GM18517 (cell line): ENCODE results near the gene EPHA6.
"Not testable (repeated sequence)": the region's sequence is repeated elsewhere in the genome, so short reads cannot be mapped to it uniquely, and the experiment has no call there.

Experiments
- ATAC-seq: cut with Tn5 transposase; IDR thresholded peaks from one replicate; pipeline ENCODE4 v1.9.1; 2021; ENCODE audit warnings: mild to moderate bottlenecking, moderate library complexity; ENCODE audit not compliant: unreplicated experiment

The EPHA6 gene

GRCh38 chr3:97552186-97552585 lies 737.8 kb downstream of the EPHA6 start:
- ATAC-seq = no peak

GRCh38 chr3:97575742-97576141 lies 761.3 kb downstream of the EPHA6 start:
- no peak for ATAC-seq

GRCh38 chr3:97576221-97576620 lies 761.8 kb downstream of the EPHA6 start:
- no peak for ATAC-seq

GRCh38 chr3:97579365-97579764 lies 765.0 kb downstream of the EPHA6 start:
- ATAC-seq = no peak

DNA sequence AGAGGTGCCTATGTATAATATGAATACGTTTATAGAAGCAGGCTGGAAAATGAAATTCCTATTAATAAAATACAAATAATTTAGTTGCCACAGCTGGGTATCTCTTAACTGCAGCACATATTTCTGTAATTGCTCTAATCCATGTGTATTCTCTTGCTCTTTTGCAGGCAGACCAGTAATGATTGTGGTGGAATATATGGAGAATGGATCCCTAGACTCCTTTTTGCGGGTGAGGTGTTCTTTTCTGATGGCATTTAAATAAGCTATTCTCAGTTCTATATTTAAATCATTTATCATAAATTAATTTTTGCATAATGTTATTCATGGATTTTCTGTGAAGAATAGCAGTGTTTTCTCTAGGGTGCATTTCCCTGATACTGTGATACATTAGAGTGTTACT lies 796.2 kb downstream of the EPHA6 start:
- ATAC-seq = no peak

DNA sequence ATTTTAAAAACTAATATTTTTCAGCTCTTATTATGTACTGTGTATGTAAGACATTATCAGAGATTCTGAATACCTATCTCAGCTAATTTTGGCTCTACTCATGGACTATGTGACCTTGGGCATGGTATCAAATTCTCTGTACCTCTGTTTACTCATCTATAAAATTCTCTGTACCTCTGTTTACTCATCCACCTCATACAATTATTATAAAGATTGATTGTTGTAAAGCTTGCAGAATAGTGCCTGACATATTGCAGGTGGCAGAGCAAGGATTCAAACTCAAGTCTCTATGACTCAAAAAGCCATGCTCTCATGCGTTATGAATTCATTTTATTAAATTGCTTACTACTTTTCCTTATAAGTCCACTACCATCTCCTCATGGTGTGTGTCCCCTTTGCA lies 798.2 kb downstream of the EPHA6 start:
- no peak for ATAC-seq

DNA sequence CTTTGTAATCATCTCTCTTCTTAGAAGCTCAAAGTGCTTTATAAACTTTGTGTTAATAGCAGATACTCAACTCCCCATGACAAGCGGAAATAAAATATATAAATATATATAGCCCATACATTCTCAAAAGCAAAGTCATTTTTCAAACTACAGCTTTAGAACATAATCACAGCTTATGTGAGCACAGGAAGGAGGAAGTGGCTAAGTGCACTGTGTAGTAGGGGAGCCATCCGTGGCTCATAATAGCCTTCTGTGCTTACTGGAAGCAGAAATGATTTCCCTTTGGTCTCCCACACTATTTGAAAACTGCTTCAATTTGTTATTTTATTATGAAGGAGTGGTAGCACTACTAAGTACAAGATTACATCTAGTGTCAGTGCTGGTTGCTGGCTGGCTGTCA lies 798.7 kb downstream of the EPHA6 start:
- ATAC-seq = no peak

GRCh38 chr3:97620514-97620913 lies 806.1 kb downstream of the EPHA6 start:
- ATAC-seq = not testable (repeated sequence)

DNA sequence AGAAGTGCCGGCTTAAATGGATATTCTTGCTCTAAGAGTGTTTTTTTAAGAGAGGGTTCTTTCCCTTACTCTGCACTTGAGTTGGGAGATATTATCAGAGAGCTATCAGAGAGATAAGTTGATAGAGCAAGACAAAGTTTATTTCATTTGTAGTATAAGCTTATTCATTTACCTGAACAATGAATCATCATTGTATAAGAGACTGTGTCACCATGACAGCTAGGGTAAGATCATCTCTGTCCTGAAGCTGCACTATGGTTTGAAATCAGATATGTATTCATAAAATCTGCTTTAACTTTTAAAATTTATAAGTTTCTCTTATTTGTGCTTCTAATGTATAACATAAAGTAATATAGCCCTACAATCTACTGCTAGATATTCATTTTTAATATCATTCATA lies 822.1 kb downstream of the EPHA6 start:
- ATAC-seq = no peak

- no peak for ATAC-seq
Measured at GRCh38 chr3:97646932-97647331, 832.5 kb downstream of the EPHA6 start.

- no peak for ATAC-seq
Measured at GRCh38 chr3:97647441-97647982, 833.1 kb downstream of the EPHA6 start.

DNA sequence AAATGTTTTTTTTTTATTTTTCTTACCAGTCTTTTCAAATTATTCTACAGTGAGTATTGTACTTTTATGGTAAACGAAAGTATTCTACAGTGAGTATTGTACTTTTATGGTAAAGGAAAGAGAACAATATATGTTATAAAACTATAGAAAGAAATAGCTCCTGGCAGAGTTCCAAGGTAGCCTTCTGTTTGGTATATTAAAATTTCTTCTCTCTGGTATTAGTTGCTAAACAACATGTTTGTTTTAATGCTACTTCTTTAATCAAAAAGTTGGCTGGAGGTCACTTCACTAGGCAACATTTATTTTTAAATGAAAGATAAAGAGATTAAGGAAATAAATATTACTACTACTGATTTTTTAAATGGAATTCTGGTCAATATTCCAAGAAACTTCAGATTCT lies 841.6 kb downstream of the EPHA6 start:
- no peak for ATAC-seq

- ATAC-seq = no peak
Measured at GRCh38 chr3:97656638-97657037, 842.2 kb downstream of the EPHA6 start.

- no peak for ATAC-seq
Measured at GRCh38 chr3:97658668-97659285, 844.4 kb downstream of the EPHA6 start.

DNA sequence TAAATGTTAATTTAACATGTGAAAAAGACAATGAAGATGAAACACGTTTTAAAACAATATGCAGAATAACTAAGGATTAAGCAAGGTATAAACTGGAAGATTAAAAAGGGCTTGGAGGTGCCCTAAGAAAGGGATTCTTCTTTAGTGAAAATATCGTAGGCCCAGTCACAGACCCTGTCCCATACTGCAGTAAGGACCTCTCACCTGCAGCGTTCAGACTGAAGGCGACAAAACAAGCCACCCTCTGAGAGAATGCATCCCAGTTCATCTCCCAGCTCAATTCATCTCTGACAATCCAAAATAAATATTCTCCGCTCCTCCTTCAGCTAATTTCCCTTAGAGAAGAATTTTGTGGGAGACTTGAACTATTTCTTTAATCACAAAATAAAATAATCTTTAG lies 847.9 kb downstream of the EPHA6 start:
- ATAC-seq = no peak

DNA sequence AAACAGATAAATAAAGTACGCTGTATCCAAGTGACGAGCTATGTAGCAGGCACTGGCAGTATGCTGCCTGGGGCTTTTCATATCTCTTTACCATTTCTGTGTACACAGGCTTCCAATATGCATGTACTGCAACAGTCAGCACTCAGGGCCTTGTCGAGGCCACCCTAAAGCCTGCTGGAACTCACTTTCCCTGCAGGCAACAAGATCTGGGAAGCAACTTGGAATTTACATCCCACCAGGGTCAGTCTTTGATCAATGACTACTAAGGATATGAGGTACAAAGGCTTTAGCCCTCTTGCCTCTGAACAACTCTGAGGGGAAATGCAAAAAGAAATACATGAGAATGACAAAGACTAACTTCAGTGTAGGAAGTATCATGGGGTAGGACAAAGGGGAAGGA lies 848.4 kb downstream of the EPHA6 start:
- ATAC-seq = no peak

GRCh38 chr3:97665896-97666295 lies 851.5 kb downstream of the EPHA6 start:
- no peak for ATAC-seq

DNA sequence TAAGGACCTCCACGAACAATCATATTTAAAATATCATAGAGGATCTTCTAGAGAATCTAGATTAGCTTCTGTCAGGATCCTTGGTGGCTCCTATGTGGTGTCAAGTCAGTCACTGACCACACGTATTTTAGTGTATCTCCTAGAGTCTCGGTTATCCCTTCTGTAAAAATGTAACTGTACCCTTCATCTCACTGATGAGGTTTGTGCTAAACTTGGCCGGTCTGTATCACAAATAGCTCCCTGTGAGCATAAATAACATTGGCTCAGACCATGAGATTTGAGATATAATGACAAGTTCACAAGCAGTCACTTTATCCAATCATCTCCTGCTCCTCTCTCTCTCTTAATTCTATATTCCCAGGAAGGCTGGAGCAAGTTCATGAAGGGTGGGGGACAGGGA lies 856.6 kb downstream of the EPHA6 start:
- no peak for ATAC-seq

- ATAC-seq = no peak
Measured at GRCh38 chr3:97673357-97673997, 859.1 kb downstream of the EPHA6 start.

GRCh38 chr3:97674461-97674860 lies 860.1 kb downstream of the EPHA6 start:
- no peak for ATAC-seq

- no peak for ATAC-seq
Measured at GRCh38 chr3:97680210-97680609, 865.8 kb downstream of the EPHA6 start.

DNA sequence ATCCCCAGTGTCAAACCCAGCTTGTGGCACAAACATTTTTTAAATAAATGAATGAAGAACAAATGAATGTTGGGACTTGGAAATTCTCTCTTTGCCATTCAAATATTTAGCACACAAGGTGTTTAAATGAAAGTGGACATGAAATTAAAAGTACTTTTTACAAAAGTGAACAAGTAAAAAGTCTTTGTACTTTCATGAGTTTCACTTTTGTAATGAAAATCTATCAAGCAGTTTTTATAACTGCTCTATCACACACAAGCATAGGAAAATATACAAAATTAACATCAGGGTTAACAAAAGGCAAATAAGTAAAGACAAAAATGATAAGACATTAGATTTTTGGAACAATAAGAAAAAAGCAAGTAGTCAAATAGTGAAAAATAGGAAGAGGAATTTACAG lies 866.3 kb downstream of the EPHA6 start:
- no peak for ATAC-seq

GRCh38 chr3:97684490-97684889 lies 870.1 kb downstream of the EPHA6 start:
- no peak for ATAC-seq
